Mesendoderm (in vitro differentiated cells): Measurements from ENCODE around the gene FOXD1.

Experiments used
- DNase-seq: peaks from one replicate; pipeline ENCODE4 v3.0.0; 2013
- H2AK5ac ChIP-seq: 2 replicates; pipeline ENCODE4 v1.6.1; 2013; ENCODE audit warnings: low read length, inconsistent platforms
- H2BK120ac ChIP-seq: 2 replicates; pipeline ENCODE4 v1.6.1; 2013; ENCODE audit warnings: low read depth, mild to moderate bottlenecking, low read length, moderate library complexity, mixed read lengths
- H2BK15ac ChIP-seq: replicated peaks from 2 replicates; pipeline ENCODE4 v1.6.1; 2013; ENCODE audit warnings: low read depth, mild to moderate bottlenecking, moderate library complexity
- H2BK5ac ChIP-seq: 2 replicates; pipeline ENCODE4 v1.6.1; 2013; ENCODE audit warnings: low read length, inconsistent platforms
- H3K18ac ChIP-seq: 2 replicates; pipeline ENCODE4 v1.6.1; 2013; ENCODE audit warnings: mild to moderate bottlenecking, low read length, mixed read lengths
- H3K23ac ChIP-seq: one replicate; pipeline ENCODE4 v1.6.1; 2013; ENCODE audit warnings: low read length
- H3K27ac ChIP-seq: 2 replicates; pipeline ENCODE4 v1.5.1; 2013; ENCODE audit warnings: low read depth, mild to moderate bottlenecking, inconsistent platforms, low read length, moderate library complexity
- H3K27me3 ChIP-seq: 2 replicates; pipeline ENCODE4 v1.6.1; 2013; ENCODE audit warnings: low read length, control low read depth, mild to moderate bottlenecking, inconsistent platforms; ENCODE audit not compliant: insufficient read depth, poor library complexity
- H3K36me3 ChIP-seq: 2 replicates; pipeline ENCODE4 v1.6.1; 2013; ENCODE audit warnings: low read length, inconsistent platforms; ENCODE audit not compliant: control insufficient read depth, insufficient read depth
- H3K4ac ChIP-seq: one replicate; pipeline ENCODE4 v1.6.1; 2013; ENCODE audit warnings: low read depth, mild to moderate bottlenecking, low read length, moderate library complexity
- H3K4me1 ChIP-seq: 2 replicates; pipeline ENCODE4 v1.6.1; 2013; ENCODE audit warnings: low read depth, low read length, inconsistent platforms; ENCODE audit not compliant: control insufficient read depth
- H3K4me2 ChIP-seq: 2 replicates; pipeline ENCODE4 v1.6.1; 2013; ENCODE audit warnings: low read length
- H3K4me3 ChIP-seq: 2 replicates; pipeline ENCODE4 v1.5.1; 2013; ENCODE audit warnings: mild to moderate bottlenecking, low read length
- H3K56ac ChIP-seq: one replicate; pipeline ENCODE4 v1.6.1; 2013; ENCODE audit warnings: low read length
- H3K79me1 ChIP-seq: 2 replicates; pipeline ENCODE4 v1.6.1; 2013; ENCODE audit warnings: low read length, inconsistent platforms
- H3K79me2 ChIP-seq: 2 replicates; pipeline ENCODE4 v1.6.1; 2013; ENCODE audit warnings: mild to moderate bottlenecking, low read length; ENCODE audit not compliant: control insufficient read depth, insufficient read depth
- H3K9ac ChIP-seq: 2 replicates; pipeline ENCODE4 v1.6.1; 2013; ENCODE audit warnings: low read length, inconsistent platforms
- H4K5ac ChIP-seq: one replicate; pipeline ENCODE4 v1.6.1; 2013; ENCODE audit warnings: low read length
- H4K8ac ChIP-seq: one replicate; pipeline ENCODE4 v1.6.1; 2013; ENCODE audit warnings: low read depth, mild to moderate bottlenecking, control low read depth, low read length, moderate library complexity
- WGBS: extraction: QIAGEN DNeasy Blood & Tissue Kit; methylation state at CpG from one replicate; pipeline ENCODE4 v1.1.7; 2013; ENCODE audit warnings: low lambda C conversion rate, missing lambda C conversion rate; ENCODE audit not compliant: insufficient coverage; ENCODE audit errors: extremely low coverage; 5-methylcytosine and 5-hydroxymethylcytosine counted together

Gene FOXD1

DNA sequence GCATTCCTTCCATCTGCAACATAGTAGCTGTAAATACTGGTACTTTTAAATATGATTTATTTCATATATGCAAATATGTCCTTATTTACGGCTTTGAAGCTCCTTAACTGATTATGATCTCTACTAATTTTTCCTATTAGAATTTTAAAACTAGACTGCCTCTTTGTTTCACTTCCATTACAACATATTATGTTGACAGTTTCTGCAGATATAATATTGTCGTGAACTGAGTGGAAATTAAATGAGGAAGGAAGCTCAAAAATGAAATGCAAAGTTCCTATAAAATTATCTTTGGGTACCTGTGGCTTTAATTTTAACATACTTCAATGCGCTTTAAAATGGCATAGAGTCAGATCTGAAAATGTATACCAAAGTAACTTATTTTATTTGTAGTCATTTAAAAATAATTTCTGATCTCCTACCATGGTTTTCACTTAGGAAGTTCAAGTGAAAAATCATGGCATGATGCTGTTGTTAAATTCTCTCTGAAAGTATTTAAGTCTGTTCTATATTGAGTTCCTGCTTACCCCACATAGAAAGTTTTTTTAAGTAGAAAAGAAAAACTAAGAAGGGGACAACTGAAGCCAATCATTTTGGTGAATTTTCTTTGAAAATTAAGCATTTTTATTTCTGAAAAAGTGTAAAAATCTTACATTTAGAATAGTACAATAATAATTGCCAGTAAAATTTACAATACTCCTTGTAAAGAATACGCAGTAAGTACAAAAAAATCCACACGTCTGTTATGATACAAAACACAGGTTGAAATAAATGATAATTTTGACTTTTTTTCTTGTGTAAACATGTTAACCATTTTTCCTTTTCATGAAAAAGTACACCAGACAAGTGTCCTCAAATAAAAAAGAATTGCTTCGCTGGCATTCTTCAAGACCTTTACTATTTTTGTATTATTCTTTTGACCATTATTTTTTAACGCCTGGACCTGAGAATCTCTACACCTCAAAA, 2.6 kb downstream of the FOXD1 start:
- Histone ChIP-seq H3K23ac (no peak overlapping the region), H4K5ac (no peak overlapping the region), H3K4ac (no peak overlapping the region), H3K36me3 (no peaks in the 10 kb centered on the region), H3K27me3 (peaks cover 61% of the 10 kb centered on the region), H2BK5ac (no peak overlapping the region), H3K56ac (no peak overlapping the region), H3K18ac (no peak overlapping the region), H3K9ac (no peak overlapping the region), H3K4me1 (no peaks in the 10 kb centered on the region), H4K8ac (no peak overlapping the region), H3K27ac (no peak overlapping the region), H2AK5ac (no peak overlapping the region), H3K4me3 (no peak overlapping the region), H3K79me1 (no peaks in the 10 kb centered on the region), H2BK15ac (no peak overlapping the region), H2BK120ac (no peak overlapping the region), H3K4me2 (no peak overlapping the region), H3K79me2 (no peaks in the 10 kb centered on the region)
- no CpG with 5 or more reads among the region's 7 CpGs for WGBS
- DNase-seq, result no peak

DNA sequence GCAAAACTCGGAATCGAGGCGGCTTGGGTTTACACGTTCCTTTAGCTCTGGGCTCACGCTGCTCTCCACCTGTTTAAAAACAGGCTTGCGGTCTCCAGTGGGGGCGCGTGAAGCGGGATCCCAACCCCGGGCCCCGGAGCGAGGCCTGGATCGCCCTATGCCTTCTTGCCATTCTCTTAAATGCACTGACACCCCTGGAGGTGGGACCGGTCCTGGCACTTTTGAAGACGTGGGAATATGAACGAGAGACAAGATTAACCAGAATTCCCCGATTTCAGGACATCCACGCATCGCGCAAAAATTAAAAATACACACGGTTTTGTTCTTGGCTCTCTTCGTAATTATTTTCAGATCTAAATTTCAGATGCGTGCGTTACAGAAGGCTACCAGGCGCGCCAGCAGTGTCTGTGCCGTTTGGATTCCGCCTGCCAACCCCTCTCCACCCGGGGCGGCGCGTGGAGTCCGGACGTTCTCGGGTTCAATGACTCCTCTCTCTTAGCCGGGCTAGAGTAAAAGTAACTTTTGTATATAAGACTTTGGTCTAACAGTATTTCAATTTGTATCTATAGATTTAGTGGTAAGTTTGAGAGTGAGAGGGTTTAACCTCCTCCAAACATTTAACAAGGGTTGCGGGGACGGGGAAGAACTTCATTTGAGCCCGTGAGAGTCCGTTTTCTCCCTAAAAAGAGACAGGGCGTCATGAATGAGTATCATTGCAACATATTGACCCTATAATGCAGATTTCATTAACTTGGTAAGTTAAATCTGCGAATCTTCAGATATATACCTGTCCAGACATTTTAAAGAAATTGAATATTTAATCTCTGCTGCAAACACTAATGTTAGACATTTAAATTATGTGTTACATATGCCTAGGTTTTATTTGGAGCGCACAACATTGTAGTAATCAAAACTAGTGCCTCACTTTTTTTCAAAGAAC, 3.8 kb downstream of the FOXD1 start:
- Histone ChIP-seq H3K36me3 (no peaks in the 10 kb centered on the region), H2AK5ac (no peak overlapping the region)
- WGBS, result no CpG with 5 or more reads among the region's 43 CpGs

GRCh38 chr5:73443829-73444498, 4.6 kb downstream of the FOXD1 start:
- H3K4me2 ChIP-seq, result no peak overlapping the region
- H3K18ac ChIP-seq, result no peak overlapping the region
- H3K36me3 ChIP-seq, result no peaks in the 10 kb centered on the region
- peaks cover 56% of the 10 kb centered on the region for H3K27me3 ChIP-seq
- H3K79me1 ChIP-seq, result no peaks in the 10 kb centered on the region
- H3K9ac ChIP-seq, result no peak overlapping the region
- H2BK5ac ChIP-seq, result no peak overlapping the region
- H2BK15ac ChIP-seq, result no peak overlapping the region
- H2BK120ac ChIP-seq, result no peak overlapping the region
- no peak overlapping the region for H3K27ac ChIP-seq
- H4K5ac ChIP-seq, result no peak overlapping the region
- no peak overlapping the region for H3K4ac ChIP-seq
- H2AK5ac ChIP-seq, result no peak overlapping the region
- no peak overlapping the region for H4K8ac ChIP-seq
- H3K56ac ChIP-seq, result no peak overlapping the region
- no peak overlapping the region for H3K4me3 ChIP-seq
- WGBS, result no CpG with 5 or more reads among the region's 39 CpGs
- H3K4me1 ChIP-seq, result no peaks in the 10 kb centered on the region
- H3K23ac ChIP-seq, result no peak overlapping the region
- no peaks in the 10 kb centered on the region for H3K79me2 ChIP-seq
- no peak for DNase-seq

More for the DNA sequence above, 3.8 kb downstream of the FOXD1 start:
- Histone ChIP-seq H3K9ac (no peak overlapping the region), H3K27me3 (peaks cover 58% of the 10 kb centered on the region), H3K79me2 (no peaks in the 10 kb centered on the region), H3K56ac (no peak overlapping the region), H3K27ac (no peak overlapping the region), H3K23ac (no peak overlapping the region), H3K4me2 (no peak overlapping the region), H4K5ac (no peak overlapping the region), H2BK5ac (no peak overlapping the region), H3K79me1 (no peaks in the 10 kb centered on the region), H3K18ac (no peak overlapping the region), H3K4me3 (no peak overlapping the region), H2BK120ac (no peak overlapping the region), H4K8ac (no peak overlapping the region), H3K4ac (no peak overlapping the region), H3K4me1 (no peaks in the 10 kb centered on the region), H2BK15ac (no peak overlapping the region)
- peak; percentile 59 for DNase-seq

- no peak overlapping the region for H3K56ac ChIP-seq
- H3K18ac ChIP-seq, result no peak overlapping the region
- no peak overlapping the region for H2BK5ac ChIP-seq
- no peak overlapping the region for H3K4me2 ChIP-seq
- H3K4ac ChIP-seq, result no peak overlapping the region
- WGBS, result no CpG with 5 or more reads among the region's 4 CpGs
- no peak overlapping the region for H2AK5ac ChIP-seq
- no peaks in the 10 kb centered on the region for H3K36me3 ChIP-seq
- no peaks in the 10 kb centered on the region for H3K79me1 ChIP-seq
- peaks cover 62% of the 10 kb centered on the region for H3K27me3 ChIP-seq
- no peak for DNase-seq
- peaks cover 2% of the 10 kb centered on the region for H3K4me1 ChIP-seq
- H4K5ac ChIP-seq, result no peak overlapping the region
- H3K4me3 ChIP-seq, result no peak overlapping the region
- H3K27ac ChIP-seq, result no peak overlapping the region
- no peak overlapping the region for H2BK120ac ChIP-seq
- H3K23ac ChIP-seq, result no peak overlapping the region
- H3K9ac ChIP-seq, result no peak overlapping the region
- no peak overlapping the region for H2BK15ac ChIP-seq
- H3K79me2 ChIP-seq, result no peaks in the 10 kb centered on the region
- no peak overlapping the region for H4K8ac ChIP-seq
Measured at GRCh38 chr5:73442996-73443627, 5.5 kb downstream of the FOXD1 start.

DNA sequence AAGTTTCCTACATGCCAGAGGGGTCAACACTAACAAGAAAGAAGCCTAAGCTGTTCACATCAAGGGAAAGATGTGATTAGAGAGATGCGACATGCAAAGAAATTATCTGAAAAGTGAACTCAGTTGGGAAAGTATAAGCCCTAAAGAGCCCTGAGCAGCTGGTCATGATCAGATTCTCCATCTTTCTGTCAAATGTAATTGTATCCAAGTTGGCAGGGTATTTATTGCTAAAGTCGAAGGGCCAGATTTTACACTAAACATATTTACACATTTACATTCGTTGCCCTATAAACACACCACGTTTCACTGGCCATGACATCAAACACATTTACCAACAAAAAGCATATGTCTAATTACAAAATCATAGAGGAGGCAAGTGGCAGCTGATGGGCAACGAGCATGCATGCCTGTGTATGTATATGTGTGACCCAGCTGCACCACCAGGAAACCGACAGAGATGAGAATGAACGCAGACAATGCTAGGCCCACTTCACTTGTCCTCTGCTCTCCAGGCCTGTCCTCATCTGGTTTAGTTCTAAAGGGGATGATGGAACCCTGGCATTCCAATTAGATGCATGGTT, 6.3 kb downstream of the FOXD1 start:
- Histone ChIP-seq H4K5ac (no peak overlapping the region), H2BK120ac (no peak overlapping the region), H3K4me1 (peaks cover 2% of the 10 kb centered on the region), H2BK5ac (no peak overlapping the region), H3K9ac (no peak overlapping the region), H4K8ac (no peak overlapping the region), H3K4me2 (no peak overlapping the region), H3K79me2 (no peaks in the 10 kb centered on the region), H3K18ac (no peak overlapping the region), H2AK5ac (no peak overlapping the region), H3K27me3 (peaks cover 67% of the 10 kb centered on the region), H2BK15ac (no peak overlapping the region), H3K56ac (no peak overlapping the region), H3K23ac (no peak overlapping the region), H3K4me3 (no peak overlapping the region), H3K36me3 (no peaks in the 10 kb centered on the region), H3K79me1 (no peaks in the 10 kb centered on the region), H3K4ac (no peak overlapping the region), H3K27ac (no peak overlapping the region)
- WGBS, result no CpG with 5 or more reads among the region's 7 CpGs
- no peak for DNase-seq
